WTC11 (cell line): ENCODE results near the gene FAM217B.

Source experiments
- CTCF ChIP-seq: fragments of 200-600 bp; IDR thresholded peaks from 2 replicates; pipeline ENCODE4 v1.8.0; 2022; ENCODE audit warnings: antibody characterized with exemption
- FOXP1 ChIP-seq: sonication (generic); formaldehyde crosslinking; IDR thresholded peaks from 2 replicates; pipeline ENCODE4 v1.8.0; 2022; ENCODE audit warnings: missing genetic modification reagents, mild to moderate bottlenecking, moderate library complexity, borderline replicate concordance
- JUN ChIP-seq: sonication (generic); formaldehyde crosslinking; IDR thresholded peaks from 2 replicates; pipeline ENCODE4 v1.8.0; 2023; ENCODE audit warnings: mild to moderate bottlenecking, missing genetic modification reagents
- MXD4 ChIP-seq: fragments of 250-450 bp; sonication (Bioruptor Pico); IDR thresholded peaks from 2 replicates; pipeline ENCODE4 v1.8.0; 2021; ENCODE audit warnings: mild to moderate bottlenecking, moderate library complexity, borderline replicate concordance
- SMAD3 ChIP-seq: sonication (generic); formaldehyde crosslinking; IDR thresholded peaks from 2 replicates; pipeline ENCODE4 v1.8.0; 2022; ENCODE audit warnings: missing genetic modification reagents, mild to moderate bottlenecking, borderline replicate concordance
- SP1 ChIP-seq: sonication (generic); formaldehyde crosslinking; conservative IDR thresholded peaks from 2 replicates; pipeline ENCODE4 v1.8.1; 2022; ENCODE audit warnings: missing genetic modification reagents
- TEAD1 ChIP-seq: sonication (generic); formaldehyde crosslinking; IDR thresholded peaks from 2 replicates; pipeline ENCODE4 v1.8.0; 2022; ENCODE audit warnings: mild to moderate bottlenecking, missing genetic modification reagents
- TEAD4 ChIP-seq: sonication (generic); formaldehyde crosslinking; IDR thresholded peaks from 2 replicates; pipeline ENCODE4 v1.8.0; 2022; ENCODE audit warnings: mild to moderate bottlenecking, missing genetic modification reagents
- TP53 ChIP-seq: sonication (generic); formaldehyde crosslinking; IDR thresholded peaks from 2 replicates; pipeline ENCODE4 v1.8.1; 2023; ENCODE audit warnings: mild to moderate bottlenecking, missing genetic modification reagents
- USF2 ChIP-seq: sonication (generic); formaldehyde crosslinking; IDR thresholded peaks from 2 replicates; pipeline ENCODE4 v1.8.1; 2023; ENCODE audit warnings: mild to moderate bottlenecking, missing genetic modification reagents, moderate library complexity
- ZNF138 ChIP-seq: sonication (generic); formaldehyde crosslinking; conservative IDR thresholded peaks from 2 replicates; pipeline ENCODE4 v1.8.1; 2022; ENCODE audit warnings: mild to moderate bottlenecking, moderate library complexity, missing genetic modification reagents
- ZSCAN18 ChIP-seq: fragments of 250-450 bp; sonication (Bioruptor Pico); IDR thresholded peaks from 2 replicates; pipeline ENCODE4 v2.1.2; 2022; ENCODE audit warnings: mild to moderate bottlenecking, moderate library complexity

- TF ChIP-seq JUN (CRISPR knock-in tag) (no peak), FOXP1 (no peak), SP1 (CRISPR knock-in tag) (no peak), CTCF (no peak), ZNF138 (CRISPR knock-in tag) (no peak), USF2 (no peak), ZSCAN18 (CRISPR knock-in tag) (no peak), TEAD4 (CRISPR knock-in tag) (no peak), MXD4 (no peak), SMAD3 (CRISPR knock-in tag) (no peak), TP53 (no peak), TEAD1 (no peak)
Observed at GRCh38 chr20:59983076-59983475, 42.9 kb downstream of the FAM217B start.
